GM23338 (cell line): ENCODE measurements around the gene CENPO. TPM values are rescaled to one million over a fixed set of nuclear protein-coding genes. Genes with fewer than 3 reads are reported as not detected.

Experiments used
- ATAC-seq: fragments of 200-7000 bp; cut with Tn5 transposase; 3 replicates; pipeline ENCODE4 v1.9.1; 2020
- DNase-seq: peaks from one replicate; pipeline ENCODE4 v3.0.0-alpha.2; 2015; ENCODE audit warnings: low spot score
- H2AFZ ChIP-seq: fragments of 200-600 bp; sonication (generic); 2 replicates; pipeline ENCODE4 v1.8.0; 2016; ENCODE audit warnings: antibody characterized with exemption, mild to moderate bottlenecking, moderate library complexity
- H3F3A ChIP-seq: fragments of 200-600 bp; sonication (generic); replicated peaks from 2 replicates; pipeline ENCODE4 v1.8.0; 2017; ENCODE audit warnings: antibody characterized with exemption, mixed run types, low read depth
- H3K27ac ChIP-seq: fragments of 200-600 bp; sonication (generic); 2 replicates; pipeline ENCODE4 v1.6.1; 2016; ENCODE audit warnings: low read depth
- H3K27me3 ChIP-seq: fragments of 200-600 bp; sonication (generic); 2 replicates; pipeline ENCODE4 v1.8.0; 2016; ENCODE audit warnings: mild to moderate bottlenecking, mixed run types, moderate library complexity; ENCODE audit not compliant: insufficient read depth
- H3K36me3 ChIP-seq: fragments of 200-600 bp; sonication (generic); 2 replicates; pipeline ENCODE4 v1.8.0; 2016; ENCODE audit warnings: mild to moderate bottlenecking; ENCODE audit not compliant: insufficient read depth
- H3K4me1 ChIP-seq: fragments of 200-600 bp; sonication (generic); 2 replicates; pipeline ENCODE4 v1.8.0; 2016; ENCODE audit warnings: mild to moderate bottlenecking, moderate library complexity; ENCODE audit not compliant: insufficient read depth
- H3K4me2 ChIP-seq: fragments of 200-600 bp; sonication (generic); 2 replicates; pipeline ENCODE4 v1.7.1; 2017; ENCODE audit warnings: mixed run types
- H3K4me3 ChIP-seq: fragments of 200-600 bp; sonication (generic); 2 replicates; pipeline ENCODE4 v1.6.1; 2016; ENCODE audit warnings: mixed run types
- H3K79me2 ChIP-seq: fragments of 200-600 bp; sonication (generic); replicated peaks from 2 replicates; pipeline ENCODE4 v1.8.0; 2017; ENCODE audit warnings: mild to moderate bottlenecking; ENCODE audit not compliant: insufficient read depth
- H3K9me2 ChIP-seq: fragments of 200-600 bp; sonication (generic); 2 replicates; pipeline ENCODE4 v1.8.0; 2017; ENCODE audit not compliant: insufficient read depth
- H4K20me1 ChIP-seq: fragments of 200-600 bp; sonication (generic); replicated peaks from 2 replicates; pipeline ENCODE4 v1.8.0; 2017; ENCODE audit warnings: mild to moderate bottlenecking; ENCODE audit not compliant: insufficient read depth
- H3K27ac Mint-ChIP-seq: 2 replicates; pipeline ENCODE4 v1.8.0; 2020; ENCODE audit warnings: inconsistent platforms, mild to moderate bottlenecking, moderate library complexity, mixed read lengths
- H3K27me3 Mint-ChIP-seq: 3 replicates; pipeline ENCODE4 v1.8.0; 2022; ENCODE audit warnings: low read depth, mild to moderate bottlenecking, moderate library complexity, mixed read lengths, inconsistent platforms; ENCODE audit not compliant: insufficient read depth, poor library complexity
- H3K36me3 Mint-ChIP-seq: 3 replicates; pipeline ENCODE4 v1.8.0; 2021; ENCODE audit warnings: low read depth, mild to moderate bottlenecking, inconsistent platforms, moderate library complexity, mixed read lengths
- H3K4me1 Mint-ChIP-seq: 3 replicates; pipeline ENCODE4 v1.8.0; 2020; ENCODE audit warnings: mild to moderate bottlenecking, inconsistent platforms, mixed read lengths
- H3K4me3 Mint-ChIP-seq: 3 replicates; pipeline ENCODE4 v1.8.0; 2021; ENCODE audit warnings: moderate library complexity, mild to moderate bottlenecking, inconsistent platforms, mixed read lengths
- H3K9me3 Mint-ChIP-seq: 3 replicates; pipeline ENCODE4 v1.8.0; 2020; ENCODE audit warnings: moderate library complexity, mild to moderate bottlenecking, inconsistent platforms, mixed read lengths
- CREB1 ChIP-seq: fragments of 250-450 bp; sonication (Bioruptor Pico); IDR thresholded peaks from 2 replicates; pipeline ENCODE4 v1.5.0; 2020; ENCODE audit warnings: low read depth, mild to moderate bottlenecking, moderate library complexity
- EZH2phosphoT487 ChIP-seq: fragments of 200-600 bp; sonication (generic); IDR thresholded peaks from one replicate; pipeline ENCODE4 v1.8.1; 2018; ENCODE audit warnings: antibody characterized with exemption; ENCODE audit not compliant: unreplicated experiment
- POLR2AphosphoS5 ChIP-seq: IDR thresholded peaks from 2 replicates; pipeline ENCODE4 v1.6.1; 2016; ENCODE audit warnings: antibody characterized with exemption, low read depth
- STAT1 ChIP-seq: IDR thresholded peaks from one replicate; pipeline ENCODE4 v1.6.1; 2016; ENCODE audit warnings: antibody characterized with exemption; ENCODE audit not compliant: unreplicated experiment
- ZNF114 ChIP-seq: fragments of 250-450 bp; sonication (Bioruptor Pico); IDR thresholded peaks from 2 replicates; pipeline ENCODE4 v1.5.0; 2020; ENCODE audit warnings: mild to moderate bottlenecking, moderate library complexity
- polyA plus RNA-seq: library from polyadenylated mRNA; unstranded; fragments of >200 nt; fragmentation: Nextera tagmentation; extraction: Ambion mirVana; gene quantifications from 2 replicates; pipeline ENCODE4 v1.2.1, GENCODE V29; 2016
- total RNA-seq: library from RNA; depleted of rRNA; stranded (reverse); fragments of >200 nt; shearing (Covaris generic); gene quantifications from 2 replicates; pipeline ENCODE4 v1.2.3, GENCODE V29; 2014
- TF ChIP-seq, protein P1 (sequence below): IDR thresholded peaks from one replicate; pipeline ENCODE4 v1.6.1; 2018; ENCODE audit warnings: antibody characterized with exemption; ENCODE audit not compliant: unreplicated experiment
- TF ChIP-seq, protein P2 (sequence below), 2 experiments: fragments of 200-600 bp in 1 of 2; sonication (generic) in 1 of 2; conservative IDR thresholded peaks; 2 replicates each; pipeline versions ENCODE4 v1.5.1 to v1.6.1; 2016 to 2017; ENCODE audit warnings: antibody characterized with exemption in 2 of 2, low read depth in 2 of 2, mild to moderate bottlenecking in 2 of 2, moderate library complexity in 1 of 2
- TF ChIP-seq, protein P3 (sequence below): IDR thresholded peaks from 2 replicates; pipeline ENCODE4 v1.6.1; 2016; ENCODE audit warnings: antibody characterized with exemption

CENPO gene
- total and polyA plus RNA-seq, 2 experiments from 2014 or later: 27.0 to 44.7 TPM

DNA sequence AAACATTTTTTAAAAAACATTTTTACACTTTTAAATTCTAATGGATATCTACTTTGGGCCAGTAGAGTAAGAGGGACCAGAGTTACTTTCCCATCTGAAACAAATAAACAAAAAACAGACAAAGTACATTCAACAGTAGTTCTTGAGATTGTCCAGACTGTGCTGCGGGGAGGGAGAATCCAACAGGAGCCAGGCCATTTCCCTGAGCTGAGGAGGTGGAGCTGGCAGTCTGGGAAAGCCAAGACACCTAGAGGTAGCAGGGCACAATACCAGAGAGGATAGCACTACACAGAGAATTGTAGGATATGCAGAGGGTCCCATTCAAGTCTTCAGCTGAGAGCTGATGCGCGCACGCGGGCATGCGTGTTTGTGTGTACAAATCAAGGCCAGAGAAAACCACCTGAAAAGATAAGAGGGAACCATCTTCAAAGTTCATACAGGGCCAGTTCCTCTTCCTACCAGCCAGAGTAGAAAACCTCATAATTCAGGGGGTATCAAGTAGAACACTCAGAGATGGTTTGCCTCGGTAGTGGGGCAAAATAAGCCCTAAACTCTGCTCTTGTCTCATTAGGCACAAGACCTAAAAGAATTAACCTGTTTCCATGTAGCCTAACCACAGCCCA is 44.0 kb upstream of the CENPO start:
- H3K4me3 Mint-ChIP-seq: no peak overlapping the region
- no peaks in the 10 kb centered on the region for H3K27me3 ChIP-seq
- no peak overlapping the region for H3K4me2 ChIP-seq
- H4K20me1 ChIP-seq: no peaks in the 10 kb centered on the region
- H3K4me1 ChIP-seq: no peaks in the 10 kb centered on the region
- H3K79me2 ChIP-seq: no peaks in the 10 kb centered on the region
- DNase-seq: peak; percentile 59
- H2AFZ ChIP-seq: no peak overlapping the region
- peak overlapping the region; percentile 10; the same call in 1 of the 2 replicates for H3K27ac Mint-ChIP-seq
- H3K36me3 ChIP-seq: no peaks in the 10 kb centered on the region
- no peaks in the 10 kb centered on the region for H3F3A ChIP-seq
- no peaks in the 10 kb centered on the region for H3K27me3 Mint-ChIP-seq
- no peak overlapping the region for H3K4me3 ChIP-seq
- peak; percentile 99 for ATAC-seq
- H3K36me3 Mint-ChIP-seq: no peaks in the 10 kb centered on the region
- 0 out of 2 replicates have a peak, but pooled peaks cover 4% of the 10 kb centered on the region for H3K9me2 ChIP-seq
- H3K27ac ChIP-seq: no peak overlapping the region
- H3K9me3 Mint-ChIP-seq: no peaks in the 10 kb centered on the region
- TF ChIP-seq STAT1: no peak
- TF ChIP-seq, protein P1, sequence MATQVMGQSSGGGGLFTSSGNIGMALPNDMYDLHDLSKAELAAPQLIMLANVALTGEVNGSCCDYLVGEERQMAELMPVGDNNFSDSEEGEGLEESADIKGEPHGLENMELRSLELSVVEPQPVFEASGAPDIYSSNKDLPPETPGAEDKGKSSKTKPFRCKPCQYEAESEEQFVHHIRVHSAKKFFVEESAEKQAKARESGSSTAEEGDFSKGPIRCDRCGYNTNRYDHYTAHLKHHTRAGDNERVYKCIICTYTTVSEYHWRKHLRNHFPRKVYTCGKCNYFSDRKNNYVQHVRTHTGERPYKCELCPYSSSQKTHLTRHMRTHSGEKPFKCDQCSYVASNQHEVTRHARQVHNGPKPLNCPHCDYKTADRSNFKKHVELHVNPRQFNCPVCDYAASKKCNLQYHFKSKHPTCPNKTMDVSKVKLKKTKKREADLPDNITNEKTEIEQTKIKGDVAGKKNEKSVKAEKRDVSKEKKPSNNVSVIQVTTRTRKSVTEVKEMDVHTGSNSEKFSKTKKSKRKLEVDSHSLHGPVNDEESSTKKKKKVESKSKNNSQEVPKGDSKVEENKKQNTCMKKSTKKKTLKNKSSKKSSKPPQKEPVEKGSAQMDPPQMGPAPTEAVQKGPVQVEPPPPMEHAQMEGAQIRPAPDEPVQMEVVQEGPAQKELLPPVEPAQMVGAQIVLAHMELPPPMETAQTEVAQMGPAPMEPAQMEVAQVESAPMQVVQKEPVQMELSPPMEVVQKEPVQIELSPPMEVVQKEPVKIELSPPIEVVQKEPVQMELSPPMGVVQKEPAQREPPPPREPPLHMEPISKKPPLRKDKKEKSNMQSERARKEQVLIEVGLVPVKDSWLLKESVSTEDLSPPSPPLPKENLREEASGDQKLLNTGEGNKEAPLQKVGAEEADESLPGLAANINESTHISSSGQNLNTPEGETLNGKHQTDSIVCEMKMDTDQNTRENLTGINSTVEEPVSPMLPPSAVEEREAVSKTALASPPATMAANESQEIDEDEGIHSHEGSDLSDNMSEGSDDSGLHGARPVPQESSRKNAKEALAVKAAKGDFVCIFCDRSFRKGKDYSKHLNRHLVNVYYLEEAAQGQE: no peak
- TF ChIP-seq, protein P2, sequence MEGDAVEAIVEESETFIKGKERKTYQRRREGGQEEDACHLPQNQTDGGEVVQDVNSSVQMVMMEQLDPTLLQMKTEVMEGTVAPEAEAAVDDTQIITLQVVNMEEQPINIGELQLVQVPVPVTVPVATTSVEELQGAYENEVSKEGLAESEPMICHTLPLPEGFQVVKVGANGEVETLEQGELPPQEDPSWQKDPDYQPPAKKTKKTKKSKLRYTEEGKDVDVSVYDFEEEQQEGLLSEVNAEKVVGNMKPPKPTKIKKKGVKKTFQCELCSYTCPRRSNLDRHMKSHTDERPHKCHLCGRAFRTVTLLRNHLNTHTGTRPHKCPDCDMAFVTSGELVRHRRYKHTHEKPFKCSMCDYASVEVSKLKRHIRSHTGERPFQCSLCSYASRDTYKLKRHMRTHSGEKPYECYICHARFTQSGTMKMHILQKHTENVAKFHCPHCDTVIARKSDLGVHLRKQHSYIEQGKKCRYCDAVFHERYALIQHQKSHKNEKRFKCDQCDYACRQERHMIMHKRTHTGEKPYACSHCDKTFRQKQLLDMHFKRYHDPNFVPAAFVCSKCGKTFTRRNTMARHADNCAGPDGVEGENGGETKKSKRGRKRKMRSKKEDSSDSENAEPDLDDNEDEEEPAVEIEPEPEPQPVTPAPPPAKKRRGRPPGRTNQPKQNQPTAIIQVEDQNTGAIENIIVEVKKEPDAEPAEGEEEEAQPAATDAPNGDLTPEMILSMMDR (conservative IDR thresholded peaks at IDR 0.05; ENCODE audit: low read depth in 2 of 2): peak; percentile 14 to 18; a peak in 2 of 4 replicates
- H3K4me1 Mint-ChIP-seq: peaks cover 6% of the 10 kb centered on the region

DNA sequence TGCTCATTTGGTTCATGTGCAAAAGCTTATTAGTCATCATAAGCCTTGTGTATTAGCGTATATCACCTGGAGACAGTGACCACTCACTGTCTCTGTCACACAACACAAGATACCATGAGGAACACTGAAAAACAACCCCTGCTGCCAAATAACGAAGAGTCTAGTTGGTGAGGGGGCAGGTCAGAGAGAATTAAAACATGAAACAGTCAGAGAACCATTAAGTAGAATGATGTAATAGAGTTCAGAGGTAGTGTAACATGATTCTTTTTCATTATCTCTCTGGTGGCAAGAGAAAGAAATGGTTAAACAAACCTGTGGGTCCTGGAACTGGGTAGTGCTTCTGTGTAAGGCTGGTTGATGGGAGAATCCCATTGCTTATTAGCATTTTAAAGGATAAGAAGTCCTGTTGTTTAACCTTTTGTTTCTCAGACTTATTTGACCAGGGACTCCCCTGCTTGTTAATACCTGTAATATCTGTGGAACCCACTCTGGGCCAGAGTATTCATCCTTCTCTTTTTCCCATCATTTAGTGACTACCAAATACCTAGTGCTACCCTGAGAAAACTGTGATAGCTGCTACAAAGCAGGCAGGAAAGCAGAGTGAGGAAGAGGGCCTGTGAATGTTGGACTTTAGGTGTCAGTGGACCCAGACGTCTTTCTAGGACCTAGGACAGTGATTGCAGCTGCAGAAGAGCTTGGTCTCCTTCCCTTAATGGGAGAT is 38.1 kb upstream of the CENPO start:
- Histone ChIP-seq H3K4me3 (no peak overlapping the region), H3F3A (no peaks in the 10 kb centered on the region), H3K27me3 (no peaks in the 10 kb centered on the region), H3K27ac (0 out of 2 replicates have a peak overlapping the region, but pooled peaks have one; percentile 28), H4K20me1 (no peaks in the 10 kb centered on the region; the same call in 1 of the 2 replicates), H3K4me2 (0 out of 2 replicates have a peak overlapping the region, but pooled peaks have one; percentile 36), H3K79me2 (no peaks in the 10 kb centered on the region), H3K36me3 (peaks cover 7% of the 10 kb centered on the region; the same call in 1 of the 2 replicates), H3K9me2 (0 out of 2 replicates have a peak, but pooled peaks cover 4% of the 10 kb centered on the region), H2AFZ (no peak overlapping the region), H3K4me1 (peaks cover 11% of the 10 kb centered on the region; the same call in 1 of the 2 replicates)
- no peaks in the 10 kb centered on the region for H3K27me3 Mint-ChIP-seq
- H3K36me3 Mint-ChIP-seq: peaks cover 3% of the 10 kb centered on the region; the same call in 2 of the 3 replicates
- DNase-seq (peak; percentile 34), ATAC-seq (peak; percentile 71)
- no peak overlapping the region for H3K4me3 Mint-ChIP-seq
- H3K27ac Mint-ChIP-seq: no peak overlapping the region
- H3K4me1 Mint-ChIP-seq: no peaks in the 10 kb centered on the region
- H3K9me3 Mint-ChIP-seq: no peaks in the 10 kb centered on the region
- TF ChIP-seq ZNF114 (CRISPR knock-in tag) (no peak), STAT1 (no peak), EZH2phosphoT487 (no peak), CREB1 (CRISPR knock-in tag) (no peak), POLR2AphosphoS5 (no peak)
- TF ChIP-seq, protein P2 (conservative IDR thresholded peaks at IDR 0.05; ENCODE audit: low read depth in 2 of 2): no peak
- TF ChIP-seq, protein P3, sequence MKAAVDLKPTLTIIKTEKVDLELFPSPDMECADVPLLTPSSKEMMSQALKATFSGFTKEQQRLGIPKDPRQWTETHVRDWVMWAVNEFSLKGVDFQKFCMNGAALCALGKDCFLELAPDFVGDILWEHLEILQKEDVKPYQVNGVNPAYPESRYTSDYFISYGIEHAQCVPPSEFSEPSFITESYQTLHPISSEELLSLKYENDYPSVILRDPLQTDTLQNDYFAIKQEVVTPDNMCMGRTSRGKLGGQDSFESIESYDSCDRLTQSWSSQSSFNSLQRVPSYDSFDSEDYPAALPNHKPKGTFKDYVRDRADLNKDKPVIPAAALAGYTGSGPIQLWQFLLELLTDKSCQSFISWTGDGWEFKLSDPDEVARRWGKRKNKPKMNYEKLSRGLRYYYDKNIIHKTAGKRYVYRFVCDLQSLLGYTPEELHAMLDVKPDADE: no peak
- TF ChIP-seq, protein P1: no peak
